Measurements from ENCODE around the gene ZNF488. TPM values are rescaled to one million over a fixed set of nuclear protein-coding genes. Genes with fewer than 3 reads are reported as not detected.
A peak's percentile ranks its signal among the peaks of the same experiment; 100 is the strongest.

The ZNF488 gene
- polyA plus RNA-seq, 2 of the 4 experiments (the other 2 are of a cell fraction), result 4.0 to 8.3 TPM

DNA sequence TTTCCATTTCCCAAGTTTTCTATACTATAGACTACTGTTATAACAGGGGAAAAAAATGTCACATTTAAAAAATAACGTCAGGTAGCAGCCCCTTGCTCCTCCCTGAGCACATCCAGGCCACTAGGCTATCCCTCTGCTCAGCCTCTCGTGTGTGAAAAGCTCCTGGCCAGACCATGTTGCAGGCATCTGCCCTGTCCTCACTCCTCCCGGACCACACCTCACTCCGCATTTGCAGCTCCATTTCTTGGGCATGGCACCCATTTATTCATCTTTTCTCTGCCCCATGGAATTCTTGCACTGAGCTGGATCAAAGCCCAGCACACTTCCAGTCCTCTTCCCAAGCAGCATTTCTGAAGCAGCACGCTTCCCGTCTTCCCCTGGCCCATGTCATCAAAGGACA, 63.3 kb downstream of the ZNF488 start:
- Histone ChIP-seq H3K27ac (no peak overlapping the region), H3K9me3 (no peaks in the 10 kb centered on the region), H3K4me3 (no peak overlapping the region), H3K4me2 (no peak overlapping the region), H3K4me1 (no peaks in the 10 kb centered on the region)
- no peak for ATAC-seq
- CTCF ChIA-PET, result interaction anchor here (1.2 to 8.3 kb wide), 4 partner anchors 8 to 329 kb away, joined by 3 to 68 read pairs (median 4); no protein-coding TSS in a partner anchor
- TF ChIP-seq JUNB (IDR thresholded peaks at IDR 0.05) (no peak), CHD4 (IDR thresholded peaks at IDR 0.05; ENCODE audit: borderline replicate concordance) (no peak), CHD2 (IDR thresholded peaks at IDR 0.05; ENCODE audit: low read length, partially characterized antibody) (no peak), HOXB13 (CRISPR knock-in tag; IDR thresholded peaks at IDR 0.05; ENCODE audit: low read depth) (no peak)
- FAIRE-seq, result no peak
- WGBS (ENCODE audit: missing lambda C conversion rate), result 36% methylated on average over 6 of the region's 6 CpGs
- POLR2A ChIA-PET, result no interaction called here
- no peak for DNase-seq (ENCODE audit: low read depth in 1 of 2, low spot score in 1 of 2)

DNA sequence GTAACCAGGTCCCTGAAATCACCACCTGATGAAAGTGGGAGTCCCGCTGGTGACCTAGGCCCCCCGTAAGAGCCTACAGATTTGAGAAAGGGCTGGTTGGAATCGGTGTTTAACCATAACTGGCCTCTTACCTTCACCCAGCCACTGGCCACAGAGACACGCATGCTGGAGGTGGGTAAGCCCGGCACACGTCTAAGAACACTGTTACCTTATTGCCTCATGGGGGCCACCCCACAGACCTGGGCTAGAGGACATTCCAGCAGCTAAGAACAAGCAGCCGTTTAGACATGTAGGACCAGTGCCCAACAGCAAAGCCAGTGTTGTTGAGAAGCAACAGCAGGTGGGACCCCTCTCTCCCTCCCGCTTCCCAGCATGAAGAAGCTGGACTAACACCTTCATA, 64.3 kb downstream of the ZNF488 start:
- no peak overlapping the region for H3K4me2 ChIP-seq
- H3K4me3 ChIP-seq, result no peak overlapping the region
- ATAC-seq, result no peak
- POLR2A ChIA-PET, result no interaction called here
- CTCF ChIA-PET, result interaction anchor here (1.6 to 8.3 kb wide), 2 partner anchors 7 to 296 kb away, joined by 3 to 68 read pairs; no protein-coding TSS in a partner anchor
- no peak for FAIRE-seq
- no peak for DNase-seq (ENCODE audit: low read depth in 1 of 2, low spot score in 1 of 2)
- WGBS (ENCODE audit: missing lambda C conversion rate), result 60% methylated on average over 7 of the region's 8 CpGs
- H3K27ac ChIP-seq, result no peak overlapping the region
- H3K9me3 ChIP-seq, result no peaks in the 10 kb centered on the region
- H3K4me1 ChIP-seq, result no peaks in the 10 kb centered on the region
- TF ChIP-seq ZSCAN20 (CRISPR knock-in tag; IDR thresholded peaks at IDR 0.05), result no peak
- no peak for TF ChIP-seq EHF (CRISPR knock-in tag; IDR thresholded peaks at IDR 0.05)
- TF ChIP-seq JUN (IDR thresholded peaks at IDR 0.05), result no peak
- no peak for TF ChIP-seq FOSL2 (IDR thresholded peaks at IDR 0.05)
- TF ChIP-seq FOSL2 (CRISPR knock-in tag; IDR thresholded peaks at IDR 0.05), result no peak
- no peak for TF ChIP-seq FOXS1 (CRISPR knock-in tag; IDR thresholded peaks at IDR 0.05)
- TF ChIP-seq CHD2 (IDR thresholded peaks at IDR 0.05; ENCODE audit: low read length, partially characterized antibody), result no peak
- TF ChIP-seq MYC (IDR thresholded peaks at IDR 0.05; ENCODE audit: borderline replicate concordance, low read length), result no peak
- TF ChIP-seq, protein P1, sequence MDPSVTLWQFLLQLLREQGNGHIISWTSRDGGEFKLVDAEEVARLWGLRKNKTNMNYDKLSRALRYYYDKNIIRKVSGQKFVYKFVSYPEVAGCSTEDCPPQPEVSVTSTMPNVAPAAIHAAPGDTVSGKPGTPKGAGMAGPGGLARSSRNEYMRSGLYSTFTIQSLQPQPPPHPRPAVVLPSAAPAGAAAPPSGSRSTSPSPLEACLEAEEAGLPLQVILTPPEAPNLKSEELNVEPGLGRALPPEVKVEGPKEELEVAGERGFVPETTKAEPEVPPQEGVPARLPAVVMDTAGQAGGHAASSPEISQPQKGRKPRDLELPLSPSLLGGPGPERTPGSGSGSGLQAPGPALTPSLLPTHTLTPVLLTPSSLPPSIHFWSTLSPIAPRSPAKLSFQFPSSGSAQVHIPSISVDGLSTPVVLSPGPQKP (IDR thresholded peaks at IDR 0.05; ENCODE audit: low read depth, low read length), result no peak
- no peak for TF ChIP-seq BHLHE40 (IDR thresholded peaks at IDR 0.05; ENCODE audit: low read depth, low read length)
- no peak for TF ChIP-seq RCOR1 (IDR thresholded peaks at IDR 0.05; ENCODE audit: low read depth, low read length)
- no peak for TF ChIP-seq HOXB5 (CRISPR knock-in tag; IDR thresholded peaks at IDR 0.05)
- TF ChIP-seq HOXA7 (CRISPR knock-in tag; IDR thresholded peaks at IDR 0.05), result no peak
- no peak for TF ChIP-seq CBX8 (IDR thresholded peaks at IDR 0.05)
- no peak for TF ChIP-seq PHF8 (IDR thresholded peaks at IDR 0.05; ENCODE audit: borderline replicate concordance, low read depth)
- no peak for TF ChIP-seq MAFK (IDR thresholded peaks at IDR 0.05; ENCODE audit: partially characterized antibody)

- no peak for FAIRE-seq
Observed at GRCh38 chr10:47318706-47319105, 65.4 kb downstream of the ZNF488 start.

More at GRCh38 chr10:47318706-47319105, 65.4 kb downstream of the ZNF488 start:
- Histone ChIP-seq H3K9me3 (no peaks in the 10 kb centered on the region), H3K4me3 (no peak overlapping the region), H3K4me2 (no peak overlapping the region), H3K27ac (no peak overlapping the region), H3K4me1 (no peaks in the 10 kb centered on the region)
- TF ChIP-seq, protein P2, sequence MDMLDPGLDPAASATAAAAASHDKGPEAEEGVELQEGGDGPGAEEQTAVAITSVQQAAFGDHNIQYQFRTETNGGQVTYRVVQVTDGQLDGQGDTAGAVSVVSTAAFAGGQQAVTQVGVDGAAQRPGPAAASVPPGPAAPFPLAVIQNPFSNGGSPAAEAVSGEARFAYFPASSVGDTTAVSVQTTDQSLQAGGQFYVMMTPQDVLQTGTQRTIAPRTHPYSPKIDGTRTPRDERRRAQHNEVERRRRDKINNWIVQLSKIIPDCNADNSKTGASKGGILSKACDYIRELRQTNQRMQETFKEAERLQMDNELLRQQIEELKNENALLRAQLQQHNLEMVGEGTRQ (IDR thresholded peaks at IDR 0.05), result no peak
- TF ChIP-seq, protein P3, sequence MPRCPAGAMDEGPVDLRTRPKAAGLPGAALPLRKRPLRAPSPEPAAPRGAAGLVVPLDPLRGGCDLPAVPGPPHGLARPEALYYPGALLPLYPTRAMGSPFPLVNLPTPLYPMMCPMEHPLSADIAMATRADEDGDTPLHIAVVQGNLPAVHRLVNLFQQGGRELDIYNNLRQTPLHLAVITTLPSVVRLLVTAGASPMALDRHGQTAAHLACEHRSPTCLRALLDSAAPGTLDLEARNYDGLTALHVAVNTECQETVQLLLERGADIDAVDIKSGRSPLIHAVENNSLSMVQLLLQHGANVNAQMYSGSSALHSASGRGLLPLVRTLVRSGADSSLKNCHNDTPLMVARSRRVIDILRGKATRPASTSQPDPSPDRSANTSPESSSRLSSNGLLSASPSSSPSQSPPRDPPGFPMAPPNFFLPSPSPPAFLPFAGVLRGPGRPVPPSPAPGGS (IDR thresholded peaks at IDR 0.05), result no peak
- no peak for TF ChIP-seq ATOH8 (CRISPR knock-in tag; IDR thresholded peaks at IDR 0.05; ENCODE audit: low read depth)
- TF ChIP-seq EHMT2 (IDR thresholded peaks at IDR 0.05; ENCODE audit: low read depth), result no peak
- no peak for TF ChIP-seq HDAC2 (IDR thresholded peaks at IDR 0.05)
- TF ChIP-seq, protein P4, sequence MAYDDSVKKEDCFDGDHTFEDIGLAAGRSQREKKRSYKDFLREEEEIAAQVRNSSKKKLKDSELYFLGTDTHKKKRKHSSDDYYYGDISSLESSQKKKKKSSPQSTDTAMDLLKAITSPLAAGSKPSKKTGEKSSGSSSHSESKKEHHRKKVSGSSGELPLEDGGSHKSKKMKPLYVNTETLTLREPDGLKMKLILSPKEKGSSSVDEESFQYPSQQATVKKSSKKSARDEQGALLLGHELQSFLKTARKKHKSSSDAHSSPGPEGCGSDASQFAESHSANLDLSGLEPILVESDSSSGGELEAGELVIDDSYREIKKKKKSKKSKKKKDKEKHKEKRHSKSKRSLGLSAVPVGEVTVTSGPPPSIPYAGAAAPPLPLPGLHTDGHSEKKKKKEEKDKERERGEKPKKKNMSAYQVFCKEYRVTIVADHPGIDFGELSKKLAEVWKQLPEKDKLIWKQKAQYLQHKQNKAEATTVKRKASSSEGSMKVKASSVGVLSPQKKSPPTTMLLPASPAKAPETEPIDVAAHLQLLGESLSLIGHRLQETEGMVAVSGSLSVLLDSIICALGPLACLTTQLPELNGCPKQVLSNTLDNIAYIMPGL (CRISPR knock-in tag; IDR thresholded peaks at IDR 0.05; ENCODE audit: borderline replicate concordance), result no peak
- TF ChIP-seq E2F6 (IDR thresholded peaks at IDR 0.05; ENCODE audit: borderline replicate concordance, low read depth), result no peak
- no peak for TF ChIP-seq TFCP2L1 (CRISPR knock-in tag; IDR thresholded peaks at IDR 0.05)
- no peak for TF ChIP-seq NFE2L2 (conservative IDR thresholded peaks at IDR 0.05; ENCODE audit: low read length)
- TF ChIP-seq CEBPB (IDR thresholded peaks at IDR 0.05), result no peak
- peak; percentile 29 to 43 for DNase-seq (ENCODE audit: low read depth in 1 of 2, low spot score in 1 of 2)
- WGBS (ENCODE audit: missing lambda C conversion rate), result 65% methylated on average over 9 of the region's 9 CpGs
- ChIA-PET POLR2A (no interaction called here), CTCF (interaction anchor here (2.3 kb wide), 1 partner anchor 294 kb away, joined by 13 read pairs; no protein-coding TSS in a partner anchor)
- peak in 1 of 2 experiments; percentile 68; a peak in 3 of 6 replicates for ATAC-seq

All from A549 (cell line).